H9 (cell line): Measurements from ENCODE around the gene AQP9. TPM values are rescaled to one million over a fixed set of nuclear protein-coding genes. Genes with fewer than 3 reads are reported as not detected.

ENCODE experiments used
- DNase-seq: peaks from one replicate; pipeline ENCODE4 v3.0.0-alpha.2; 2017
- H2AFZ ChIP-seq: one replicate; pipeline ENCODE4 v1.6.1; 2013; ENCODE audit warnings: mild to moderate bottlenecking, low read length, control low read depth, moderate library complexity
- H2AK5ac ChIP-seq: 2 replicates; pipeline ENCODE4 v1.6.1; 2013; ENCODE audit warnings: low read length, control low read depth, mixed read lengths; ENCODE audit not compliant: insufficient read length
- H2BK120ac ChIP-seq: one replicate; pipeline ENCODE4 v1.6.1; 2013; ENCODE audit warnings: low read depth, mild to moderate bottlenecking, low read length, control low read depth, inconsistent platforms; ENCODE audit not compliant: poor library complexity, severe bottlenecking
- H2BK12ac ChIP-seq: 2 replicates; pipeline ENCODE4 v1.6.1; 2013; ENCODE audit warnings: low read length, control low read depth, mixed read lengths, low read depth; ENCODE audit not compliant: insufficient read length
- H2BK15ac ChIP-seq: 2 replicates; pipeline ENCODE4 v1.6.1; 2013; ENCODE audit warnings: low read depth, low read length, control low read depth
- H2BK20ac ChIP-seq: one replicate; pipeline ENCODE4 v1.6.1; 2013; ENCODE audit warnings: low read depth, mild to moderate bottlenecking, low read length, control low read depth, inconsistent platforms; ENCODE audit not compliant: poor library complexity, severe bottlenecking
- H2BK5ac ChIP-seq: 2 replicates; pipeline ENCODE4 v1.6.1; 2013; ENCODE audit warnings: low read length, control low read depth, mixed read lengths; ENCODE audit not compliant: insufficient read length
- H3K14ac ChIP-seq: 2 replicates; pipeline ENCODE4 v1.6.1; 2013; ENCODE audit warnings: low read length, control low read depth; ENCODE audit not compliant: insufficient read depth
- H3K18ac ChIP-seq: 2 replicates; pipeline ENCODE4 v1.6.1; 2013; ENCODE audit warnings: low read depth, mild to moderate bottlenecking, mixed read lengths, low read length, control low read depth; ENCODE audit not compliant: insufficient read length
- H3K23ac ChIP-seq: 2 replicates; pipeline ENCODE4 v1.6.1; 2013; ENCODE audit warnings: low read length, control low read depth, mixed read lengths, low read depth; ENCODE audit not compliant: insufficient read length
- H3K23me2 ChIP-seq: 2 replicates; pipeline ENCODE4 v1.6.1; 2013; ENCODE audit warnings: low read depth, mild to moderate bottlenecking, mixed read lengths, low read length, control low read depth; ENCODE audit not compliant: insufficient read length, poor library complexity, severe bottlenecking
- H3K27ac ChIP-seq: 2 replicates; pipeline ENCODE4 v1.5.1; 2013; ENCODE audit warnings: low read length, control low read depth, mixed read lengths, low read depth; ENCODE audit not compliant: insufficient read length
- H3K27me3 ChIP-seq: 2 replicates; pipeline ENCODE4 v1.6.1; 2013; ENCODE audit warnings: low read length, control low read depth, inconsistent platforms; ENCODE audit not compliant: insufficient read depth
- H3K4ac ChIP-seq: 2 replicates; pipeline ENCODE4 v1.6.1; 2013; ENCODE audit warnings: low read depth, mild to moderate bottlenecking, control low read depth, inconsistent platforms, low read length, moderate library complexity
- H3K4me1 ChIP-seq: 2 replicates; pipeline ENCODE4 v1.6.1; 2013; ENCODE audit warnings: low read length, control low read depth, inconsistent platforms; ENCODE audit not compliant: insufficient read depth
- H3K4me2 ChIP-seq: 2 replicates; pipeline ENCODE4 v1.6.1; 2013; ENCODE audit warnings: low read length, control low read depth, mixed read lengths; ENCODE audit not compliant: insufficient read length, insufficient read depth
- H3K56ac ChIP-seq: 2 replicates; pipeline ENCODE4 v1.6.1; 2013; ENCODE audit warnings: low read depth, mild to moderate bottlenecking, mixed read lengths, low read length, control low read depth; ENCODE audit not compliant: insufficient read length
- H3K79me1 ChIP-seq: 2 replicates; pipeline ENCODE4 v1.6.1; 2013; ENCODE audit warnings: low read depth, mild to moderate bottlenecking, moderate library complexity, low read length, control low read depth, inconsistent platforms; ENCODE audit not compliant: insufficient read depth, poor library complexity, severe bottlenecking
- H3K79me2 ChIP-seq: 2 replicates; pipeline ENCODE4 v1.6.1; 2013; ENCODE audit warnings: low read length, control low read depth, inconsistent platforms; ENCODE audit not compliant: insufficient read depth
- H3K9ac ChIP-seq: 2 replicates; pipeline ENCODE4 v1.6.1; 2013; ENCODE audit warnings: low read length, control low read depth, mixed read lengths; ENCODE audit not compliant: insufficient read length; ENCODE audit errors: extremely low read depth
- H3K9me3 ChIP-seq: one replicate; pipeline ENCODE4 v1.6.1; 2013; ENCODE audit warnings: low read depth, low read length, inconsistent platforms; ENCODE audit not compliant: control insufficient read depth
- H3T11ph ChIP-seq: one replicate; pipeline ENCODE4 v1.6.1; 2013; ENCODE audit warnings: mild to moderate bottlenecking, low read length, control low read depth, inconsistent platforms
- H4K20me1 ChIP-seq: one replicate; pipeline ENCODE4 v1.6.1; 2013; ENCODE audit not compliant: control insufficient read depth, insufficient read length, insufficient read depth
- H4K5ac ChIP-seq: 2 replicates; pipeline ENCODE4 v1.6.1; 2013; ENCODE audit warnings: low read depth, mild to moderate bottlenecking, mixed read lengths, low read length, control low read depth; ENCODE audit not compliant: insufficient read length
- H4K8ac ChIP-seq: replicated peaks from 2 replicates; pipeline ENCODE4 v1.6.1; 2013; ENCODE audit warnings: low read length, control low read depth, mixed read lengths, low read depth; ENCODE audit not compliant: insufficient read length
- H4K91ac ChIP-seq: 2 replicates; pipeline ENCODE4 v1.6.1; 2013; ENCODE audit warnings: low read depth, mild to moderate bottlenecking, moderate library complexity, mixed read lengths, low read length, control low read depth; ENCODE audit not compliant: insufficient read length
- H3K27ac Mint-ChIP-seq, 3 experiments: 2 replicates in 2 of 3; 3 replicates in 1 of 3; pipeline ENCODE4 v1.8.0; 2020 to 2021; ENCODE audit warnings: mixed read lengths in 3 of 3, mild to moderate bottlenecking in 1 of 3, moderate library complexity in 1 of 3
- H3K27me3 Mint-ChIP-seq: 2 replicates; pipeline ENCODE4 v1.8.0; 2021; ENCODE audit warnings: low read depth, mild to moderate bottlenecking, moderate library complexity, mixed read lengths
- H3K36me3 Mint-ChIP-seq, 3 experiments: 2 replicates in 2 of 3; 3 replicates in 1 of 3; pipeline ENCODE4 v1.8.0; 2020 to 2021; ENCODE audit warnings: low read depth in 3 of 3, mixed read lengths in 3 of 3; ENCODE audit not compliant: insufficient read depth in 1 of 3
- H3K4me1 Mint-ChIP-seq, 2 experiments: 2 replicates each; pipeline ENCODE4 v1.8.0; 2020; ENCODE audit warnings: mixed read lengths in 2 of 2
- H3K4me3 Mint-ChIP-seq, 2 experiments: 2 replicates in 1 of 2; 3 replicates in 1 of 2; pipeline ENCODE4 v1.8.0; 2020 to 2021; ENCODE audit warnings: mild to moderate bottlenecking in 2 of 2, mixed read lengths in 2 of 2, moderate library complexity in 1 of 2
- H3K9me3 Mint-ChIP-seq, 2 experiments: 2 replicates in 1 of 2; 3 replicates in 1 of 2; pipeline ENCODE4 v1.8.0; 2020; ENCODE audit warnings: mild to moderate bottlenecking in 2 of 2, mixed read lengths in 2 of 2, moderate library complexity in 1 of 2
- WGBS: extraction: QIAGEN DNeasy Blood & Tissue Kit; methylation state at CpG from one replicate; pipeline ENCODE4 v1.1.7; 2013; ENCODE audit warnings: missing lambda C conversion rate, low lambda C conversion rate, mixed read lengths; ENCODE audit not compliant: insufficient read length; ENCODE audit errors: extremely low coverage; 5-methylcytosine and 5-hydroxymethylcytosine counted together
- total RNA-seq: library from RNA; stranded (reverse); gene quantifications from 2 replicates; pipeline ENCODE4 v1.2.1, GENCODE V29; 2021
- TF ChIP-seq, protein P1 (sequence below): fragments of 200-600 bp; sonication (generic); conservative IDR thresholded peaks from 3 replicates; pipeline ENCODE4 v1.8.0; 2021; ENCODE audit warnings: antibody characterized with exemption, mild to moderate bottlenecking

Gene AQP9
- total RNA-seq, 1 experiment from 2014 or later = not detected

DNA sequence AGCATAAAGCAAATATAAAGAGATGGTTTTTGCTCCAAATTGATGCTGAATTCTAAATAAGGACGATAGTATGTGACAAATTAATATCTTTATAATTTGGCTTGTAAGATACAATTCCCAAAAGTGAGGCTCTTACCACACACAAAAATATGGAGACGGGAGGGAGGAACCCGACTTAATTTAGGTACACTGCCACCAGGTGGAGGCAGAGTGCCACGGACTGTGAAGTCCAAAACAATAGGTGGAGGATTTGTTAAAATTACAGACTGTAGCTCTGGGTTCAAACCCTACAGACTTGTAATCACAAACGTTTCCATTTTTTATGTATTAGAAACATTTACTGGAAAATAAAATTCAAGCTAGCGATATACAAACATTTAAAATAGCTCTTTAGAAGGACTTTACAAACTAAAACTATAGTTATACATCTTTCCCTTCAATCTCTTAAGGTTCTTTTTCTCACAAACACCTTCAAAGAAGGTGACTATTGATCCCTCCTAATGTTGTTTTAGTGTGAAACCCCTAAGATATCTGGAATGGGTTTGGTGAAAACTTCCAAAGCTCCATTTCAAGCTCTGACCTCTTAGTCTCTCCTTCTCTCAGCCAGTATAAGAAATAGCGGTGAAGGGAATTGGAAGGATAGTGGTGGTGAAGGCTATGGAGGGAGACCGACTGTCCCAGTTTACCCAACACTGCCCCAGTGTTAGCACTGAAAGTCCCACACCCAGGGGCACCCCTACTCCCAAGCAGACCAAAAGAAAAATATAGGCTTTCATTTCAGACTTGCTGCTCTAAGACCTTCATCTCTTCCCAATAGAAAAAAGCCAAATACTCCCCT is 89.7 kb downstream of the AQP9 start:
- Histone ChIP-seq H3K18ac (no peak overlapping the region), H2AFZ (no peak overlapping the region), H2BK20ac (no peak overlapping the region), H3K79me2 (no peaks in the 10 kb centered on the region), H3K23ac (no peak overlapping the region), H3K9me3 (no peaks in the 10 kb centered on the region), H4K20me1 (no peaks in the 10 kb centered on the region), H3K14ac (no peak overlapping the region), H4K8ac (no peak overlapping the region), H4K5ac (no peak overlapping the region), H2BK15ac (no peak overlapping the region), H3K27ac (no peak overlapping the region), H3K27me3 (no peaks in the 10 kb centered on the region), H3K4me1 (peaks cover 11% of the 10 kb centered on the region; the same call in 1 of the 2 replicates), H2BK5ac (no peak overlapping the region), H3K4me2 (no peak overlapping the region), H3K23me2 (no peaks in the 10 kb centered on the region), H3K9ac (no peak overlapping the region), H3K56ac (no peak overlapping the region), H2AK5ac (no peak overlapping the region), H2BK12ac (no peak overlapping the region), H3T11ph (no peak overlapping the region), H3K4ac (no peak overlapping the region), H4K91ac (no peak overlapping the region), H3K79me1 (no peaks in the 10 kb centered on the region), H2BK120ac (no peak overlapping the region)
- peaks cover 44 to 52% of the 10 kb centered on the region in 2 experiments for H3K4me1 Mint-ChIP-seq
- peak overlapping the region; percentile 16 to 24 (median 18); a peak in 3 of 7 replicates for H3K27ac Mint-ChIP-seq
- H3K4me3 Mint-ChIP-seq = 0 out of 5 replicates have a peak overlapping the region, but pooled peaks of 1 of the 2 experiments have one; percentile 13
- DNase-seq = peak; percentile 64
- TF ChIP-seq, protein P1, sequence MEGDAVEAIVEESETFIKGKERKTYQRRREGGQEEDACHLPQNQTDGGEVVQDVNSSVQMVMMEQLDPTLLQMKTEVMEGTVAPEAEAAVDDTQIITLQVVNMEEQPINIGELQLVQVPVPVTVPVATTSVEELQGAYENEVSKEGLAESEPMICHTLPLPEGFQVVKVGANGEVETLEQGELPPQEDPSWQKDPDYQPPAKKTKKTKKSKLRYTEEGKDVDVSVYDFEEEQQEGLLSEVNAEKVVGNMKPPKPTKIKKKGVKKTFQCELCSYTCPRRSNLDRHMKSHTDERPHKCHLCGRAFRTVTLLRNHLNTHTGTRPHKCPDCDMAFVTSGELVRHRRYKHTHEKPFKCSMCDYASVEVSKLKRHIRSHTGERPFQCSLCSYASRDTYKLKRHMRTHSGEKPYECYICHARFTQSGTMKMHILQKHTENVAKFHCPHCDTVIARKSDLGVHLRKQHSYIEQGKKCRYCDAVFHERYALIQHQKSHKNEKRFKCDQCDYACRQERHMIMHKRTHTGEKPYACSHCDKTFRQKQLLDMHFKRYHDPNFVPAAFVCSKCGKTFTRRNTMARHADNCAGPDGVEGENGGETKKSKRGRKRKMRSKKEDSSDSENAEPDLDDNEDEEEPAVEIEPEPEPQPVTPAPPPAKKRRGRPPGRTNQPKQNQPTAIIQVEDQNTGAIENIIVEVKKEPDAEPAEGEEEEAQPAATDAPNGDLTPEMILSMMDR = peak; percentile 96
- H3K9me3 Mint-ChIP-seq = no peaks in the 10 kb centered on the region
- H3K36me3 Mint-ChIP-seq = no peaks in the 10 kb centered on the region
- peaks cover 5% of the 10 kb centered on the region for H3K27me3 Mint-ChIP-seq
- WGBS = no CpG with 5 or more reads among the region's 8 CpGs
